GM21528 (cell line): ENCODE results near the gene HAPLN2.
"Not testable (repeated sequence)": the region's sequence is repeated elsewhere in the genome, so short reads cannot be mapped to it uniquely, and the experiment has no call there.

Experiments
- ATAC-seq: cut with Tn5 transposase; IDR thresholded peaks from one replicate; pipeline ENCODE4 v1.9.1; 2021; ENCODE audit warnings: mild to moderate bottlenecking, moderate library complexity; ENCODE audit not compliant: unreplicated experiment, low FRiP score

HAPLN2 gene

DNA sequence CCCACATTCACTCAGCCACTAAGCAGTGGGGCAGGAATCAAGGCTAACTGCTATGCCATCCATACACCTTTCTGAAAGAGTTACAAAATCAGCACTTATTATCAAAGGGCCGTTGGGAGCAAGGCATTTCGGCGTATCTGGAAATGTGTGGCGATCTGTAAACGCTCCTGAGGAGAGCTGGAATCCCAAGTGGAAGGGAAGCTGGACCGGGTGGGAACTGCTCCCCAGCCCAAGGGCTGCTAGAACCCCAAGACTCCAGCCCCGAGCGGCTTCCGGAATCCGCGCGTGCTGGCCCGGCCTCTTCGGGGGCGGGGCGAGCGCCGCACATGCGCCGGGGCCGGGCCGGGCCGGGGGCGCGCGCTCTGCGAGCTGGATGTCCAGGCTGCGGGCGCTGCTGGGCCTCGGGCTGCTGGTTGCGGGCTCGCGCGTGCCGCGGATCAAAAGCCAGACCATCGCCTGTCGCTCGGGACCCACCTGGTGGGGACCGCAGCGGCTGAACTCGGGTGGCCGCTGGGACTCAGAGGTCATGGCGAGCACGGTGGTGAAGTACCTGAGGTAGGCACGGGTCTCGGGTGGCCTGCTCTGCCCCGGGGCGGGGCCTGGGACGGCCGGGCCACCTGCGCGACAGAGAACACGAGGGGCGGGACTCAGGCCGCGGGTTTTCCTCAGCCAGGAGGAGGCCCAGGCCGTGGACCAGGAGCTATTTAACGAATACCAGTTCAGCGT lies 27.6 kb upstream of the HAPLN2 start, which contains the start of gene NAXE:
TSS of gene NAXE (plus strand) at position 345 of the 726 bp plus-strand sequence. CDS start at position 374, 29 bp downstream.
- ATAC-seq, result peak; percentile 79

DNA sequence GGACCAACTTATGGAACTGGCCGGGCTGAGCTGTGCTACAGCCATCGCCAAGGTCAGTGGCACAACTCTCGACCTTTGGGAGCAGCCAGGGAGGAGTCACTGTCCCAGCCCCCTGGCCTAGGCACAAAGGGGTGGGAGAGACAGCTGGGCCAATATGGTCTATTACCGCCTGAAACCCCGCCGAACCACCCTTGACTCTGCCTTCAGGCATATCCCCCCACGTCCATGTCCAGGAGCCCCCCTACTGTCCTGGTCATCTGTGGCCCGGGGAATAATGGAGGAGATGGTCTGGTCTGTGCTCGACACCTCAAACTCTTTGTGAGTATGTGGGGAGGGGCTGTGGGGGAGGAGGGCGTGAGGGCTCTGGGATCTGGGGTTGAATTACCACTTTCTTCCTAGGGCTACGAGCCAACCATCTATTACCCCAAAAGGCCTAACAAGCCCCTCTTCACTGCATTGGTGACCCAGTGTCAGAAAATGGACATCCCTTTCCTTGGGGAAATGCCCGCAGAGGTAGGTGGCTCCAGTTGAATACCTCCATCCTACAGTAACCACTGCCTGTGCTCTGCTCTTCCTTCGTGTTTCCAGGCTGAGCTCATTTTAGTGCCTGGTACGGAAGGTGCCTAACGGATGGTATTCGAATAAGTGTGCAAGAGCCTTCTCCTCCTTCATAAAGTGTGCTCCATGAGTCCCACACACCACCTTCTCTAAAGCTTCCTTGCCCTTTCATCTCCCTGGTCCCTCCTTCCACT lies 26.9 kb upstream of the HAPLN2 start:
- no peak for ATAC-seq

DNA sequence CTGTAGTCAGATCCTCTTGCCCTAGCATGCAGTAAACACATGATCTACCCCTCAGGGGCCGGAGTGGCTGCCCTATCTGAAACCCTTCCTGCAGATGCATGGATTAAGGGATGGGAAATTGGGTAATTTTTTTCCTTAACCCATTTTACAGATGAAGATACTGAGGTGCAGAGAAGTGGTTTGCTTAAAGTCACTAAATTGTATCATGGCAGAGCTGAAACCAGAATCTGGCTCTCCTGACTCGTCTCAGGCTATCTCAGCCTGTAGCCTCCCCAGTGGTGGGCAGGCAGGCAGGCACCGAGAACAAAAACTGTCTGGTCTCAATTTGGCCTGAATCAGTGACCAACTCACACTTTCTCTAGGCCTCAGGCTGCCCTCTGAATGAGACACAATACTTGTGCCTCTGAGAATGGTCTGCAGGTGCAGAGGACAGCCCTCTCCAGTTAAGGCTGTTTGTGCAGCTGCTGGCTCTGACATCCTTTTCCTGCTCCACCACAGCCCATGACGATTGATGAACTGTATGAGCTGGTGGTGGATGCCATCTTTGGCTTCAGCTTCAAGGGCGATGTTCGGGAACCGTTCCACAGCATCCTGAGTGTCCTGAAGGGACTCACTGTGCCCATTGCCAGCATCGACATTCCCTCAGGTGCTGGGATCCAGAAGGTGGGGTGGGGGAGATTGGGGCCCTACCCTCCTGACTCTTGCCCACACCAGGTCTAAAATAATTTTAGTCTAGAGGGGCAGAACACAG lies 26.1 kb upstream of the HAPLN2 start:
- no peak for ATAC-seq

DNA sequence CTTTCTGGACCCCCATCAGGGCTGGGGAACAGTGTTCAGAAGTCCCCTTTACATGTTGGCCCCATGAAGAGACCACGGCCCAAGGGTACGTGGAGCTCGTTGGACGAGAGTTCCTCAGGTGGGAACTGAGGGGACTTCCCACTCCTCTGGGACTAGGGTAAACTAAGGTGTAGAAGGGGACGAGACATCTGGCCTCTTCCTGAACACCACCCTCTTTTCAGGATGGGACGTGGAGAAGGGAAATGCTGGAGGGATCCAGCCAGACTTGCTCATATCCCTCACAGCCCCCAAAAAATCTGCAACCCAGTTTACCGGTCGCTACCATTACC lies 25.6 kb upstream of the HAPLN2 start:
- ATAC-seq, result no peak

DNA sequence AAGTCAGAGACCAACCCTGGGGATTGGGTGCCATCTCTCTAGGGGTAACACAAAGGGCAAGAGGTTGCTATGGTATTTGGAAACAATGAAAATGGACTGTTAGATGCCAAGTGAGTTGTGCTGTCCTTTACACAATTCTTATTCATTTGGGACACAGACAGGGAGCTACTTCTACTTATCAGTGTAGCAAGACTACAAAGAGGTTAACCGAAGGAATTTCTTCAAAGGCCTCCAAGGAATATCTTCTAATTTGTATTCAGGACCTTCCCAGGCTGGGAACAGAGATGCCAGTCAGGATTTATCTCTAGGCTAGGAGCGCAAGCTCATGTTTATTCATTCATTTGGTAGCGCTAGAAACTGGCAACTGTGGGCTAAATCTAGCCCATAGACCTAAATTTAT lies 25.0 kb upstream of the HAPLN2 start:
- no peak for ATAC-seq

DNA sequence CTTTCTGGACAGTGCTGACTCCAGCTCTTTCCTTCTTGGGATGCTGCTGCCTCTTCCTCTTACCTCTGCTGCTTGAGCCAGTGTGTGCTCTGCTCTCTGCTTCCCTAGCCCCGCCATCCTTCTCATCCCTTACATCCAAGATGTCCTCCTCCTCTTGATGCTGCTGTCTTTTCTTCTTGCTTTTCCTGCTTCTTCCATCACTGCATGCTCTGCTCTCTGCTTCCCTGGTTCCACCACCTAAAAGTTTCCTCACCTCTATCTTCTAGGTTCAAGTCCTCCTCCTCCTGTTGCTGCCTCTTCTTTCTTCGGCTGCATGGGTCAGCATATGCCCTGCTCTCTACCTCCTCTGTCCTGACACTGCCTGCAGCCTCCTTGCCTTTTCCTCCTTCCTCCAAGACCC lies 24.2 kb upstream of the HAPLN2 start:
- no peak for ATAC-seq

DNA sequence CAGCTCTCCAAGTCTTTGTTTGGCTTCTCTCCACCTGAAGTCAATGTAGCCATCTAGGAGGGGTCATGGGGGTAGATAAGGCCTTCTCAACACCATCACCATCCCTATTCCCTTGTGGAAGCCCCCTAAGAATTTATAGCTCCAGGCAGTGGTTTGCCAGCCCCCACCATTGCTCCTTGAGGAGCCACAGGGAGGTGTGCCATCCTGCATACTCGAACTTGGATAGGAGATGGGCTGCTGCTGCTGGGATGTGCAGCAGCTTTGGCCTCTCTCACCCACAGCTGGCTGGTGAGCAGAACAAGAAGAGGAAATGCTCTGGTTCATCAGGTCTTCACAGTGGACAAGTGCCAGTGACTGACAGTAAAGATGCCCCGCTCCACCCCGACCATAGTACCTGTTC lies 22.8 kb upstream of the HAPLN2 start:
- no peak for ATAC-seq

DNA sequence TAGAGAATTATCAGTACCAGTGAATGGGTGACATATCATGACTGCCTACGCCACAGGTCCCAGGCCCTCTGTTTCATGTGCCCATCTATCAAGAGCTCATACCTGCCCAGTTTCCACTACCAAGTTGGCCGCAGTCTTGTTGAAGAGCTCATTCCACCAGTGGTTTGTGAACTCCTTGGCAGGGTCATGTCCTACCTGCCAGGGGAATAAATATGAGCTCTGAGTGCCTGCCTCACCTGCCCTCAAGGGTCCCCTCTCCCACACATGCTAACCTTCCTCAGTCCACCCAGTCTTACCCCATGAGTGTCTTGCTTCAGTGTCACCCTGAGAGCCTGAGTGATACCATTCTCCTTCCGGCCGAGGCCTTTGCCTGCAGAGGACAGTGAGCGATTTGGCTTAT lies 21.1 kb upstream of the HAPLN2 start:
- ATAC-seq, result no peak

DNA sequence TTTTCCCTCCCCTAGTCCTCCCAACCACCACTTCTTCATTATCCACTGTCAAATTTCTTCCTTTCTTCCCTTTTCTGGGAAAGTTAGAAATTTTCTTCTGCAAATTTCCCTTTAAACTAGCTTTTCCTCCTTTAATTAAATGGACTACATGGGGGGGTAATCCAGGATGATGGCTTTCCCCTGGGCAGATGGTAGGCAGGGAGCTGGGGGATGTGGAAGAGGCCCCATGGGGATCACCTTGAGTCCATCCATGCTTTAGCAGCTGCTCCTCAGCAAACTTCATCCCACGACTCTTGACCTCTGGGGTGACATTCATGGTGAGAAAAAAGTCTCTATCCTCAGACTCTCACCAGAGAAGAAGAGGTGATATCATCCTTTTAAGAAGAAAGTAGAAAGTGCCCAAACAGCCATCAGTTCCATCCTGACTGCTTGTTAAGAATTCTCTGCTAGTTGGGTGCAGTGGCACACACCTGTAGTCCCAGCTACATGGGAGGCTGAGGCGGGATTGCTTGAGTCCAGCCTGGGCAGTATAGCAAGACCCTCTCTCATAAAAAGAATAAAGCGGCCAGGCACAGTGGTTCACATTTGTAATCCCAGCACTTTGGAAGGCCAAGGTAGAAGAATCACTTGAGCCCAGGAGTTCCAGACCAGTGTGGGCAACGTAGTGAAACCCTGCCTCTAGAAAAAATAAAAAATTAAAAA lies 20.3 kb upstream of the HAPLN2 start:
- ATAC-seq, result no peak

DNA sequence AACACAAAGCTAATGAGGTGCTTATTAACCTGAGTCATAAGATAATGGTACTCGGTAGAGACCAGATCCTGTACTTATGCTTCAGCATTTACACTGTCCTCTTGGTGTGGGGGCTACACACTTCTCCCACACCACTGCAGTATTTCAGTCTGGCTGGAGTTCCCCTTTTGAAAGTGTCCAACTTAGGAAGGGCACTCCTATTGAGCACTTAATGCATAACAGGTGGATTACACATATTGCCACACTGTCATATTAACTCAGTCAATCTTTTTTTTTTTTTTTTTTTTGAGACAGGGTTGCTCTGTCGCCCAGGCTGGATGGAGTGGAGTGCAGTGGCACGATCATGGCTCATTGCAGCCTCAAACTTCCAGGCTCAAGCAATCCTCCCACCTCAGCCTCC lies 19.4 kb upstream of the HAPLN2 start:
- ATAC-seq, result no peak

DNA sequence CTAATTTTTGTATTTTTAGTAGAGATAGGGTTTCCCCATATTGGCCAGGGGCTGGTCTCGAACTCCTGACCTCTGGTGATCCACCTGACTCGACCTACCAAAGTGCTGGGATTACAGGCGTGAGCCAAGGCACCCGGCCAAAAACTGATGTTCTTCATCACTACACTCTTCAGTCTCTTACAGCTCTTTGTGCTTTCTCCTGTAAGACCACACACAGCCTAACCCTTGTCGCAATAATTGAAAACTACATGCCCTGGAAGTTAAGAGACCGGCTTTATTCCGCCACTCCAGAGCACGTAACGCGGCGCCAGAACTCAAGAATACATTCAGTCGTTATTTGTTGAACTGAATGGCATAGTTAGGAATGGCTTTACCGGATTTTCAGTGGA lies 18.5 kb upstream of the HAPLN2 start:
- no peak for ATAC-seq

DNA sequence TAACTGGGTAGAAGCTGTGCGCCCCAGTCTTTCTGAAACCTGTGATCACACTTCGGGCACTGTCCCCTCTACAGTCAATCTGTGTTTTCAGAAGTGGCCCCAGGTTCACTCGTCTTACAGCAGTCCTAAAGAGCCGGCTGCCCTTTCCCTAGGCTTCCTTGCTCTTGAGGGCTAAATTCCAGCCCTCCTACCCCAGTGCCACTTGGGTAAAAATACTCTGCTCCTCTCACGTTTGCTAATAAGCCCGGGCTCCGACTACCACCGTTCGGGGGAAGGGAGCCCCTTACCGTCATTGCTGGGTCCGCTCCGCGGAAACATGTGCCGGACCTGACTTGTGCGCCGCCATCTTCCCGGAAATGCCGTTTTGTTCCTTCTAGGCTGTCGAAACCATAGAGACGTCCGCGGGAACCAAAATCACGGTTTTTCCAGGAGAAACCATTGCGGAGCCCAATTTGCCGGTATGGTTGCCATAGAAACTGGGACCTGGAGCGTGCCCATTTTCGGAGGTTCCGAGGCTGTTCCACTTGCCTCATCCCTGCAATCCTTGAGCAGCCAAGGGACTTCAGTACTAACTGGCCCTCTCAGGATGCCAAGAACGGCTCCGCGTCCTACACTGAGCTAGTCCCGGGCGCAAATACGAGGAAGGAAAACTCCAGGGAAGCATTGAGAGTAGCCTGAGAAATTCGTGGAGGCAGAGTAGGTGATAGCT lies 17.9 kb upstream of the HAPLN2 start, which contains the start of gene GPATCH4:
TSS of gene GPATCH4 (minus strand) at position 358 of the 709 bp plus-strand sequence.
- ATAC-seq, result peak; percentile 61

DNA sequence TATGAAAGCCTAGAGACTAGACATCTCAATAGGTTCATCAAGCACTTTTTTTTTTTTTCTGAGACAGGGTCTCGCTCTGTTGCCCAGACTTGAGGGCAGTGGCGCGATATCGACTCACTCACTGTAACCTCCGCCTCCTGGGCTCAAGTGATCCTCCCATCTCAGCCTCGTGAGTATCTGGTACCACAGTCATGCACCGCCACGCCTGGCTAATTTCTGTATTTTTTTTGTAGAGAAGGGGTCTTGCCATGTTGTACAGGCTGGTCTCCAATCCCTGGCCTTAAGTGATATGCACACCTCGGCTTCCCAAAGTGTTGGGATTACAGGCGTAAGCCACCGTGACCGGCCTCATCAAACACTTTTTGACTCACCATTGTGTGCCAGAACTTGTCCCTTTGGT lies 17.3 kb upstream of the HAPLN2 start:
- ATAC-seq, result no peak

DNA sequence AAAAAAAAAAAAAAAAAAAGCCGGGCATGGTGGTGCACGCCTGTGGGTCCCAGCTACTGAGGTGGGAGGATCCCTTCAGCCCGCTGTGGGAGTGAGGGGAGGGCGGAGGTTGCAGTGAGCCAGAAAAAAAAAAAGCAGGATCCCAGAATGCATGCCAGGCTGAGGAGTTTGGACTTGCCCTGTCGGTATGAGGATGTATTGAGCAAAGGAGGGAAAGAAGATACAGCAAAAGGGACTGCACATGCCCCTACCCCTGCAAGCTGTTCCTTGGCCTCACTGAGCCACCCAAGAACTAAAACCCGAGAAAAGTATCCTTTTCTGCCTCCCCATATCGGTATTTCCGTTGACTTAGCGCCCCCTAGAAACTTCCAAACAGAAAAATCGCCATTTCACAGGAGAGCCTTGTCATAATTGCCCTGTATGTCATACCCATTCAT lies 16.6 kb upstream of the HAPLN2 start:
- no peak for ATAC-seq

DNA sequence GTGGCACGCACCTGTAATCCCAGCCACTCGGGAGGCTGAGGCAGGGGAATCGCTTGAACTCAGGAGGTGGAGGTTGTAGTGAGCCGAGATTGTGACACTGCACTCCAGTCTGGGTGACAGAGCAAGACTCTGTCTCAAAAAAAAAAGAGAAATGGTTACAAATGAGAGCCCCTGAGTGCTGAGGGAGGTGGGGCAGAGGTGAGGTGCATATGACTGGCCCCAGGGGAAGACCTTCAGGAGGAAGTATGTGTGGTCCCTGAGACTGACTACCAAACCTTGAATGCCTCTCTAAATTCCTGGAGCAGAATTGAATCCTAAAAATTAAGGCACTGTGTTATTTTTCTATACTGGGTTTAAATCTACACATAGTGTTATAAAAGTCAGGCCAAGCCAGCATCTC lies 11.9 kb upstream of the HAPLN2 start:
- not testable (repeated sequence) for ATAC-seq

DNA sequence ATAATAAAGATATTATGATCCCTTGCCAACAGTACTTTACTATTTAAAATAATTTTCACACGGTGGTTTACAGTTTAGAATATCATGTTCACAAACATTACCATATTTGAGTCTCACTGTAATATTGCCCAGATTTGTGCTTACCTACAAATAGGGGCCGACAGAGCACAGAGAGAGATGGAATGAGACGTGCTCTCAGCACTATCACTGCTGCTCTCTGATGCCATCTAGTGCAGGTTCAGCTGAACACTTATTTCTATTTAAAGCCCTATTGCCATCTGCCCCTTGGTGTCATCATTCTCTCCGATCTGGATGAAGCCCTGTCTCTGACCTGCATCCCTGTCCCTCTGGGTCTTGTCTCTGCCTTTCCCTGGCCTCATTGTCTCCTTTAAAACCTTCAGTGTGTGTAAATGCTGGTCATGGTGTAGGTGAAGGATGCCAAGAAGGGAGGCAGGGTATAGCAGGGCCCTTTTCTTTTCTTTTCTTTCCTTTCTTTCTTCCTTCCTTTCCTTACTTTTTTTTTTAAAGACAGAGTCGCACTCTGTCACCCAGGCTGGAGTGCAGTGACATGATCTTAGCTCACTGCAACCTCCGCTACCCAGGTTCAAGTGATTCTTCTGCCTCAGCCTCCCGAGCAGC lies 11.1 kb upstream of the HAPLN2 start:
- no peak for ATAC-seq

DNA sequence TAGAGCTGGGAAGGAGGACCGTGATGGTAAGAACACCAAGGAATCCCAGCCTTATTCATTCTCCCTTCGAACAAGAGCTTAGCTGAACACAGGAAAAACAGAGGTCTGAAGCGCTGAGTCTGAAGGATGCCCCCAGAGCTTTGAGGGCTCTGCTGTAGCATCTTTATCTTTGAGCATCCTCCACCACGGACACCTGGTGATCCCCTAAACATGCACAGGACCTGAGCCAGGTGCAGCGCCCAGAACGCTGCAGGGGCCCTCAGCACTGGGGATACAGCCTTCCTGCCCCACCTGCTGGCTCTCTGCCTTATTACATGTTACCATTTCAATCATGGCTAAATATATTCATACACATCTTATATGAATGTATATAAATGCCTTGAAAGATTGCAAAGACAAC lies 10.2 kb upstream of the HAPLN2 start:
- ATAC-seq, result no peak

DNA sequence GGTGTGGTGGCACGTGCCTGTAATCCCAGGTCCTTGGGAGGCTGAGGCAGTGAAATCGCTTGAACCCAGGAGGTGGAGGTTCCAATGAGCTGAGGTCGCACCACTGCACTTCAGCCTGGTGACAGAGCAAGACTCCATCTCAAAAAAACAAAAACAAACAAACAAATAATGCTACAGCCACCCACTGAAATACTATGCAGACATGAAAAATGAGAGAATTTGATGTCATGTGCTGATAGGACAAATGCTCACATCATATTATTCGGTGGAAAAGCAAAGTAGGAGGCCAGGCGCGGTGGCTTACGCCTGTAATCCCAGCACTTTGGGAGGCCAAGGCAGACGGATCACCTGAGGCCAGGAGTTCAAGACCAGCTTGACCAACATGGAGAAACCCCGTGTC lies 9.1 kb upstream of the HAPLN2 start:
- ATAC-seq, result not testable (repeated sequence)

DNA sequence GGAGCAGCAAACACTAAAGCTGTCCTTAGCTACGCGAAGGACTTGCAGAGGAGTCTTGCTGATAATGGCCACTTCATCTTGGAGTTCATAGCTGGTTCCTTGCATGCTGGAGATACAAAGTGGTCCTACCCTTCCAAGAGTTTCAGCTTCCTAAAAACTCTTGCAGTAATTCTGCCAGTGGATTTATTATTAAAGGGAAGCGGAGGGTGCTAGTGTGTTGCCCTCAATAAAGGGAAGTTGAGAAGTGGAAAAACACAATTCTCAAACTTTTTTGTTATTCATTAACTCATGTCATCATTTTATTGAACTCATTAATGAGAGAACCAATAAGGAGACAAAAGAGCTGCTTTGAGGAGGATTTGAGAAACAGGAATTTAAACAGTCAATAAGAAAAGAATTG lies 6.5 kb upstream of the HAPLN2 start:
- no peak for ATAC-seq

DNA sequence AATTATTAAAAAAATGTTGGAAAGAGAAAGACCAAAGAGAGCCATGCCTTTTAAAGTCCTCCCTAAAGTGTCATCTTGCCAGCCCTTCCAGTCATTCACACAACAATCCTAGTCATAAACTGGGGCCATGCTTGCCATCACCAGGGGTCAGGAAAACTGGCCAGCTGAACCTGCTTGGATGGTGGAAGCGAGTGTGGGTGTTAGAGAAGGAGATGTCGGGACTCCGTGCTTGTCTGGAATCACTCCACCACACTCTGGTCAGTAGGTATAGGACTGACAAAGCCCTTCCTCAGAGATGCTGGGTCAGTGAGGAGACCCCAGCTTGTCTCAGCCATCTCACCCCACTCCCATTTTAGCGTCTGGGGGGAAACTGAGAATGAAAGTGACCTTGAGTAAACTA lies 3.3 kb upstream of the HAPLN2 start:
- no peak for ATAC-seq
